Neural cell (in vitro differentiated cells): ENCODE data around the gene APOD.

Experiments used
- CTCF ChIP-seq: fragments of 450-650 bp; IDR thresholded peaks from 2 replicates; pipeline ENCODE4 v1.5.1; 2014; ENCODE audit warnings: antibody characterized with exemption, mild to moderate bottlenecking, moderate library complexity; ENCODE audit not compliant: poor library complexity, severe bottlenecking
- EP300 ChIP-seq: fragments of 450-650 bp; conservative IDR thresholded peaks from 2 replicates; pipeline ENCODE4 v1.6.1; 2014; ENCODE audit warnings: antibody characterized with exemption, mild to moderate bottlenecking, moderate library complexity; ENCODE audit not compliant: poor library complexity, severe bottlenecking
- MXI1 ChIP-seq: fragments of 450-650 bp; conservative IDR thresholded peaks from 2 replicates; pipeline ENCODE4 v1.6.1; 2014; ENCODE audit warnings: antibody characterized with exemption, mild to moderate bottlenecking; ENCODE audit not compliant: poor library complexity, severe bottlenecking
- POLR2AphosphoS5 ChIP-seq: IDR thresholded peaks from 2 replicates; pipeline ENCODE4 v1.6.1; 2012
- REST ChIP-seq: IDR thresholded peaks from 2 replicates; pipeline ENCODE4 v1.6.1; 2012; ENCODE audit warnings: borderline replicate concordance

GRCh38 chr3:195616681-195617080, 32.9 kb upstream of the APOD start:
- TF ChIP-seq CTCF, result no peak
- TF ChIP-seq REST, result no peak
- no peak for TF ChIP-seq MXI1
- no peak for TF ChIP-seq EP300
- TF ChIP-seq POLR2AphosphoS5, result no peak
